Kidney glomerular epithelial cell (primary cell): Measurements from ENCODE around the gene FTO.

Experiments used
- DNase-seq: peaks from one replicate; lab custom pipeline; 2025; lab: John Stamatoyannopoulos, UW

Gene FTO

GRCh38 chr16:53899431-53899830 lies 195.5 kb downstream of the FTO start:
- no peak for DNase-seq

DNA sequence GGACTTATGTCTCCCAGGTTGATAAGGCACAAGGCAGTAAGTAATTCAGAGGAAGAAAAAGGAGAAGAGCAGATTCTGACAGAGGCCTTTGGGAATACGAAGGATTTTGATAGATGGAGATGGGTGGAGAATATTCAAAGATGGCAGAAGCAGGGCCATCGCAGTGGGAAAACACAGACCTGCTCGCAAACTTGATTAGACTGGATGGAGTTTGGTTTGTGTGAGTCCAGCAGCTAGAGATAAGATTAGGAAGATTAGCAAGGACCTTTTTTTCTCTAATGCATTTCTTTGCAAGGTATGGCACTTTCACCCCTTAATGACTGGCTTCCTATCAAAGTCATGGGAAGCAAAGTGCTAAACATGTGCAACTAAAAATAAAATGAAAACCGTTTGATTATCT lies 196.7 kb downstream of the FTO start:
- no peak for DNase-seq

- DNase-seq: no peak
Observed at GRCh38 chr16:53901408-53901807, 197.5 kb downstream of the FTO start.

DNA sequence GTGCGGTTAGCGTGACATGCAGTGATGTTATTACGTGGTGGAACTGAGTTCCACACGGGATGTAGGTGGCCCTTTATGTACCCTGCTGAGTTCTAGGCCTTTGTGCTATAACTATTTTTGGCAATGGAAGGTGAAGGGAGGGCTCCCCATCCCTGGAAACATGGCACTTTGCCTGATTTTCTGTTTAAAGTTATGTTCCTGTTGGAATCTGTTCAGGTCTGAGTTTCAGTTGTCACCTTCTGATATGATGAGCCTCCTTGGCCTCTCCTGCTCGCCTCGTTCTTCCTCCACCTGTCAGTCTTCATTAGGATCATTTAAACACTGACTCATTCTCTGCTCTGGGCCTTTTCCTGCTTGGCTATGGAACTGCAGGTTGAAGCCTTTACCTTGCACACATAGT lies 200.6 kb downstream of the FTO start:
- no peak for DNase-seq

DNA sequence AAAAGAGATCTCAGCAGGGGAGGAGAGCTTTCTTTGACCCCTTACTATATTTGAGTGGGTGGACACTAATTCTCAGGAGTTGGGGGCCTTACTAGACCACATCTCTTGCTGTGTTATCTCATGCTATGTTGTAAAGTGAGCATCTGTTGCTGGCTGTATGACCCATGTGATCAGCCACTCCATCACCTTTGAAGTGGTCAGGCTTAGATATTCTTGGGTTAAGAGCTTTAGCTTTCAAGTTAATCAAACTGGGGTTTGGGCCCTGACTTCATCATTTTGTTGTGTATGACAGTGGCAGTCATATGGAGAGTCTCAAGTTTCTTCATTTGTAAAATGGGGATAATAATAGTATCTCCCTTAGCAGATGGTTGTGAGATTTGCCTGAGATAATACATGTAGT lies 201.1 kb downstream of the FTO start:
- DNase-seq: no peak

GRCh38 chr16:53908731-53909130 lies 204.8 kb downstream of the FTO start:
- DNase-seq: no peak

DNA sequence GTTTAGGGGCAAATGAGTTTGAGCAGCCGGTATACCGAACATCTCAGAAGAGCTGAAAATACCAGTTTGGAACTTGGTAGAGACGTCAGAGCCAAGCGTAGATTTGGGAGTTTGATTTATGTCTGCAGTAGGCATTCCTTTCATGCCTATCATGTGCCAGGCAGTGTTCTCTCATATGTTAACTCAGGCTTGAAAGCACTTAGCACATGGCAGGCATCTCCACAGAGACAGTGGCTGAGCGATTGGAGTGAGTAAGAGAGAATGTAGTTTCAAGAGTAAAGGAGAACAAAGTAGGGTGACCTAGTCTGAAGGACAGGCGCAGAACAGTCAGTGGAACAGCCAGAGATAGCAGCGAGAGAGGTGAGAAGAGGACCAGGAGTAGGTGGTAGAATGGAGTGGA lies 207.0 kb downstream of the FTO start:
- DNase-seq: peak; percentile 68

DNA sequence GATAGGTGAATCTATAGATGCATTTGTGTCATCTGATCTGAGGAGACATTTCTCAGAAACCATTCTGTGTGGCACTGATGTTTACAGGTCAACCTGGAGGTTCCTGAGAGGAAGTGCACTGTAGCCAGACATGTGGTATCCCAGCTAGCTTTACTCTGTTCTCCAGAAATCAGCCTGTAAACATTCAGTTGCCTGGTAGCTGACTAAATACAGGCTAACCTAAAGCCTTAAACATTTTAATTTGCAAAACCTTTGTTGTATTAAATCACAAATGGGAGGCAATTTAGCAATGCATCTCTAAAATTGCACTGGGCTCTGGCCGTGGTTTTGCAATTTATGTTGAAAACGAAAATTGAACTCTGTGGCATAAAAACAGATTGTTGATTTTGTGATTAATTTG lies 207.6 kb downstream of the FTO start:
- no peak for DNase-seq

DNA sequence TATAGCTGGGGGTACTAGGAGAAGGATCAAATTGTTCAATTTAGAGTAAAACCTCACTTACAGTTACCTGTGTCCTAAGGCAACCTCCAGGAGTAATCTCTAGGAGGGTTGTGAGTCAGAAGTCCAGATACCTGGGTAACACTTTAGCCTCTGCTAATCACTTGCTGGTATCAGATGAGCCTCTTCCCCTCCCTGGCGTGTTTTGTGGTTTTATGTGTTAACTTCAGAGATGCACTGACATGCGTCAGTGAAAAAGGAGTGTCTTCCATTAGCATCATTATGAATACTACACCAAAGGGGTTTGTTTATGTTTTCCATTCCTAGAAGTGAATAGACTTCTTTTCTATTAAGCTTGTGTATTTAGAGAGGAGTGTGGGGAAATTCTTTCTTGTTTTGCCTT lies 208.2 kb downstream of the FTO start:
- peak; percentile 60 for DNase-seq

GRCh38 chr16:53913099-53913870 lies 209.3 kb downstream of the FTO start:
- DNase-seq: peak; percentile 0

- no peak for DNase-seq
Observed at GRCh38 chr16:53913920-53914319, 210.0 kb downstream of the FTO start.

DNA sequence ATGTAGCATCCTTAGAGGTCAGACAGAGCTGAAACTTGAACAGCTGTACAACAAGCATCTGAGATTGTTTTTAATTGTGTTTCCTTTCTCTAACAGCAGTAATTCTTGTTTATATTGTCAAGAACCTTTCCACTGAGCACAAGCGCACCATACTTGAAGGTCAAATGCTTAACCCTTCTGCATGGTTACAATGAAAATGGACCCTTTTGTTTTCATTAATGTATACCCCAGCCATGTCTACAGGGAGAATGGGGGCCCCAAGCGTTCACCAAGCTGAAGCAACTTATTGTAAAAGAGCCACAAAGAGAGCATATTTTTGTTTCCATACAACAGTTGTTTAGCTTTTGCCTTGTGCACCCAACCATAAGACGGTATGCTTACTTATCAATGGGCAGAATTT lies 210.8 kb downstream of the FTO start:
- no peak for DNase-seq

DNA sequence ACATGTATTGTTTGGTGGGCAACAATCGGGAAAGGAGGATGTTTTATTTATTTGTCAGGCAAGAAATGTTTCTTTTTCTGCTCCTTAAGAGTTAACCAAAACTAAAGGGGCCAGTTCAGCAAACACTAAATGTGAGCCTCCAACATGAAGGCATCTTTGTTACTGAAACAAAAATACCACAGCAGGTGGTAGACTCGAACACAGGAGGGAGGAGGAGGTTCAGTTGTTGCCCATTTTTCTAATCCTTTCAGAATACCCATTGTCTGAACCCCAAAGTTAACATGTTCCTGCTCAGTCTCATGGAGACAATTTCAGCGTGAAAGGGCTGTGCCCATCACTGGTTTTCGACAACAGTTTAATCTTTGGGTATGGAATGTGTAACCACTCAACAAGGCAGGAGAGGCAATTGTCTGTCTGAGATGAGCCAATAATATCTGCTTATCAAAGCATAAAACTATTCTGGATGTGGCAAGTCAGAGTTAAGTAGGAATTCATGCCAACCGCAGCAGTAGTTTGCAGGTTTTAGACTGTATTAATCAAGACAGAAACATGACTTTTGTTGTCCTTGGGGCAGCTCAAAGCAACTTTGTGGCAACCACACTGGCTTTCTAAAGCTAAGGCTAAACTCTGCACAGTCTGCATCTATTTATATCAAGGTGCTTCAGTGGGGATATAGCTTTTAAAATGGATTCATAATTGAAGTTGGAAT lies 211.7 kb downstream of the FTO start:
- DNase-seq: peak; percentile 7

- DNase-seq: no peak
Observed at GRCh38 chr16:53920988-53921387, 217.0 kb downstream of the FTO start.

GRCh38 chr16:53922067-53922806 lies 218.3 kb downstream of the FTO start:
- no peak for DNase-seq

- peak; percentile 2 for DNase-seq
Observed at GRCh38 chr16:53922807-53923571, 219.0 kb downstream of the FTO start.

DNA sequence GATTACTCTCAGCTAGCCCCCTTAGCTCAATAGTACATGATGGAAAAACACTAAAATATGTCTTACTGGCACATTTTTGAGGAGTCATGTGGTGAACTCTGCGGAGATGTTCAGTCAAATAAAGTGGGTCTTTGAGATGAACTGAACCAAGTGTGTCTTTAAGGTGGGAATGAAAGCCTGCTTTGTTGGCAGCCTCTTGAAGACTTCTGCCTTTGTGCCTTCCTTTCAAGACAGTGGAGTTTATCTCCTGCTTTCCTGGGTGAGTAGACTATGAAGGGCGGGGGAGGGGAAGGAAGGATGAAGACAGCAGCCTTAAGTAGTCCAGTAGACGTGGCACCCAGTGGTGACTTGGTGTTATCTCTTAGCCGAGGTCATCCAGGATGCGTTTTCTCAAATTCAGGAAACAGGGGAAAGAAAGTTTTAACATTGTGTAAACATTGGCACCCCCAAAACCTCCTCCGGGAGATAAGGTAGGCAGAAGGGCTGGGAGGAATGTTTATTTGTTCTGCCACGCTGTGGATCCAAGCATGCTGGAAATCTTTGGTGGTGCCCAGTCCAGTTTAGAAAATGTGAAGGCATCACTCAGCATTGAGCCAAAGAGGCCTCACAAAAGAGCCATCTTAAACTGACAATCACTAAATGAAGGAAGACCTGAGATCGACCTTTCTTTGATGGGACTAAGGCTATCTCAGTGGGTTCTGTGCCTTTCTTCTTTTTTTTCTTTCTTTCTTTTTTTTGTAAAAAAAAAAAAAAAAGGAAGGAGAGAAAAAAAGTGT lies 220.6 kb downstream of the FTO start:
- no peak for DNase-seq

DNA sequence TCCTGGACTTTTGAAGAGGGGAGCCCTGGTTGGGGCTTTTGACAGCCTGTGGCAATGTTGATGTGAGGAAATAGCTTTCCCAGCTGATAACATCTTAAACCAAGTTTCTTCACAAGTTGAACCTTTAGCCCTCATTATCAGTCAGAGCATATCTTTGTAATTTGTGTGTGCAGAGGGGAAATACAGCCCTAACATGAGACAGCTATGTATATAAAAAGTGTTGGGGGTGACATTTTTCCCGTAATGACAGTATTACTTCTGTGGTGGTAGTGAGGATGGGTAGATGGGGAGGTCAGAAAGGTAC lies 221.1 kb downstream of the FTO start:
- no peak for DNase-seq

DNA sequence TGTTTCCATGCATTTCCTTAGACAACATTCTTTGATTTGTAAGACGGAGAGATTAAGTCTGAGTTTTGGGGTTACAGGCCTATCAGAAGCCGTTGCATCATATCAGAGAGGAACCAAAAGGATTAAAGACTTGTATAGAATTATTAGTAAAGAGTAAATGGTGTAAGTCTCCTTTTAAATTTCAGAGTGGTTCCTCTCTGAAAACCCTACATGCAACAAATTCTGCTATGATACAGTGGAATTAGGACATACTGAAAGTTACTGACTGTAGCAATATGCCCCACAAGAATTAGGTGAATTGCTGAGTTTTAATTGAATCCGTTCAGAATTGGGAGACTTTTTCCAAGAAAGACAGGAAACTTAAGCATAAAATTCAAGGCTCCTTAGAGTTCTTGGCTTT lies 221.6 kb downstream of the FTO start:
- no peak for DNase-seq

GRCh38 chr16:53926209-53926608 lies 222.3 kb downstream of the FTO start:
- DNase-seq: no peak

DNA sequence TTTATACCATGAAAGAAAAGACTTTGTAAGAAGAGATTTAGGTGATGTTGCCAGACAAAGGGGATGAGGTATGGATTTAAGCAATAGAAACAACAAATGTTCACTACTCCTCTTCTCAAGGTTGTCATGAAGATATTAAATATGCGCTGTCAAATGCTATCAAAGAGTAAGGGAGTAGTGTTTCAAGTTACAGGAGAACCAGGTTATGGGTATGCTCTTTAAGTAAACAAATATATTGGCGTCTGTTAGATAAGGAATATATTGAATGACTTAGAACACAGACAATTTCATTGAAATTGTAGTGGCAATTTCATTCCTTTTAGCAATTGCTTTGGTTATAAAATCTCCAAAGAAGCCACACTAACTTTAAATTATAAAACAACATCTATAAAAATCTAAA lies 229.0 kb downstream of the FTO start:
- no peak for DNase-seq

- no peak for DNase-seq
Observed at GRCh38 chr16:53933407-53933806, 229.5 kb downstream of the FTO start.
